ENCODE measurements around the gene MUSK. TPM values are rescaled to one million over a fixed set of nuclear protein-coding genes. Genes with fewer than 3 reads are reported as not detected.
"Not testable (repeated sequence)": the region's sequence is repeated elsewhere in the genome, so short reads cannot be mapped to it uniquely, and the experiment has no call there.

Gene MUSK
- total RNA-seq, 1 donor from 2014 or later, result not detected

DNA sequence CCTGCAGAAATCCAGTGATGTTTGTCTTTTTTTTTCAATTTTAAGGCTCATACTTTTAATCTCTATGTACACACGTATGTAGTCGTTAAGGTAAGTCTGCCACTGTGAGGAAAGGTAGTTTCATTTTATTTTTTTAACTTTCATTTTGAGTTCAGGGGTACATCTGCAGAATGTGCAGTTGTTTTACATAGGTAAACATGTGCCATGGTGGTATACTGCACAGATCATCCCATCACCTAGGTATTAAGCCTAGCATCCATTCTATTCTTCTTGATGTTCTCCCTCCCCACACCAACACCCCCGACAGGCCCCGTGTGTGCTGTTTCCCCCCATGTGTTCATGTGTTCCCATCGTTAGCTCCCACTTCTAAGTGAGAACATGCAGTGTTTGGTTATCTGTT lies 19.7 kb downstream of the MUSK start:
- DNase-seq (ENCODE audit: extremely low spot score in 2 of 2), result no peak
- no peak overlapping the region for H3K4me3 ChIP-seq
- no peak for TF ChIP-seq POLR2AphosphoS5 (IDR thresholded peaks at IDR 0.05; ENCODE audit: insufficient read depth in 1 of 2, low read depth in 1 of 2)
- no peak for TF ChIP-seq POLR2A (IDR thresholded peaks at IDR 0.05)
- TF ChIP-seq, protein P1, sequence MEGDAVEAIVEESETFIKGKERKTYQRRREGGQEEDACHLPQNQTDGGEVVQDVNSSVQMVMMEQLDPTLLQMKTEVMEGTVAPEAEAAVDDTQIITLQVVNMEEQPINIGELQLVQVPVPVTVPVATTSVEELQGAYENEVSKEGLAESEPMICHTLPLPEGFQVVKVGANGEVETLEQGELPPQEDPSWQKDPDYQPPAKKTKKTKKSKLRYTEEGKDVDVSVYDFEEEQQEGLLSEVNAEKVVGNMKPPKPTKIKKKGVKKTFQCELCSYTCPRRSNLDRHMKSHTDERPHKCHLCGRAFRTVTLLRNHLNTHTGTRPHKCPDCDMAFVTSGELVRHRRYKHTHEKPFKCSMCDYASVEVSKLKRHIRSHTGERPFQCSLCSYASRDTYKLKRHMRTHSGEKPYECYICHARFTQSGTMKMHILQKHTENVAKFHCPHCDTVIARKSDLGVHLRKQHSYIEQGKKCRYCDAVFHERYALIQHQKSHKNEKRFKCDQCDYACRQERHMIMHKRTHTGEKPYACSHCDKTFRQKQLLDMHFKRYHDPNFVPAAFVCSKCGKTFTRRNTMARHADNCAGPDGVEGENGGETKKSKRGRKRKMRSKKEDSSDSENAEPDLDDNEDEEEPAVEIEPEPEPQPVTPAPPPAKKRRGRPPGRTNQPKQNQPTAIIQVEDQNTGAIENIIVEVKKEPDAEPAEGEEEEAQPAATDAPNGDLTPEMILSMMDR (IDR thresholded peaks at IDR 0.05), result no peak
- H3K9me3 ChIP-seq, result no peaks in the 10 kb centered on the region
- H3K36me3 ChIP-seq, result no peaks in the 10 kb centered on the region
- H3K27me3 ChIP-seq, result no peaks in the 10 kb centered on the region
- no peak overlapping the region for H3K27ac ChIP-seq
- no peaks in the 10 kb centered on the region for H3K4me1 ChIP-seq
- intact Hi-C loops (cut with DNase I), result no loop called here

DNA sequence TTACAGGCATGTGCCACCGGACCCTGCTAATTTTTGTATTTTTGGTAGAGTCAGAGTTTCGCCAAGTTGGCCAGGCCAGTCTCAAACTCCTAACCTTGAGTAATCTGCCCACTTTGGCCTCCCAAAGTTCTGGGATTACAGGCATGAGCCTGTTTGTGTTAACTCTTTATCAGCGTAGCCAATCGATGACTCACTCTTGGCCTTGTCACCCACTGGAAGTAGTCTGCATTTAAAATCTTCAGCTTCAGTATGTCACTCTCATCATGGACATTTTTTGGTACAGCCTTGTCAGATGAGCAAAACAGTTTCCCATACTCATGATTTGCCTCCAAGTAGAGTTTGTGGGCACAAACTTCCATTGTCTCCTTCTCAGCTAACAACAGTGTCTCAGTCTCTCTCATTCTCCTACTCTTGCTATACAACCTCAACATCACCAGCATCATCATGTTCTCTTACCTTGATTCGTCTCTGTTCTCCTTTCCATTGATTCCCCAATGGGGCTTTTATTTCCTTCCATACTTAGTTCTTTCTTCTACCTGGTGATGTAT lies 22.5 kb downstream of the MUSK start:
- intact Hi-C loops (cut with DNase I), result no loop called here
- no peaks in the 10 kb centered on the region for H3K36me3 ChIP-seq
- TF ChIP-seq POLR2AphosphoS5 (IDR thresholded peaks at IDR 0.05; ENCODE audit: insufficient read depth in 1 of 2, low read depth in 1 of 2) (no peak), POLR2A (IDR thresholded peaks at IDR 0.05) (no peak)
- TF ChIP-seq, protein P1 (IDR thresholded peaks at IDR 0.05), result no peak
- DNase-seq (ENCODE audit: extremely low spot score in 2 of 2), result no peak
- no peaks in the 10 kb centered on the region for H3K27me3 ChIP-seq
- no peaks in the 10 kb centered on the region for H3K4me1 ChIP-seq
- no peaks in the 10 kb centered on the region for H3K9me3 ChIP-seq
- no peak overlapping the region for H3K27ac ChIP-seq
- no peak overlapping the region for H3K4me3 ChIP-seq

DNA sequence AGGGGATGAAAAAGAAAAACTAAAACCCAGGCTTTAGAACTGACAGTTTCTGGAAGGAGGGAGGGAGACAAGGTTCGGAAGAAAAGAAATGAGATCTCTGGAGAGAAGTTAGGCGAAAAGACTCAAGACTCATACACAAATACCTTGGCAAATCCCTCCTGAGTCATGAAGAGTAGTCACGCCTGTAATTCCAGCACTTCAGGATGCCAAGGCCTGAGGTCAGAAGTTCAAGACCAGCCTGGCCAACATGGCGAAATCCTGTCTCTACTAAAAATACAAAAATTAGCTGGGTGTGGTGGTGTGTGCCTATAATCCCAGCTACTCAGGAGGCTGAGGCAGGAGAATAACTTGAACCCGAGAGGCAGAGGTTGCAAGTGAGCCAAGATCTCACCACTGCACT lies 27.3 kb downstream of the MUSK start:
- not testable (repeated sequence) for H3K4me1 ChIP-seq

DNA sequence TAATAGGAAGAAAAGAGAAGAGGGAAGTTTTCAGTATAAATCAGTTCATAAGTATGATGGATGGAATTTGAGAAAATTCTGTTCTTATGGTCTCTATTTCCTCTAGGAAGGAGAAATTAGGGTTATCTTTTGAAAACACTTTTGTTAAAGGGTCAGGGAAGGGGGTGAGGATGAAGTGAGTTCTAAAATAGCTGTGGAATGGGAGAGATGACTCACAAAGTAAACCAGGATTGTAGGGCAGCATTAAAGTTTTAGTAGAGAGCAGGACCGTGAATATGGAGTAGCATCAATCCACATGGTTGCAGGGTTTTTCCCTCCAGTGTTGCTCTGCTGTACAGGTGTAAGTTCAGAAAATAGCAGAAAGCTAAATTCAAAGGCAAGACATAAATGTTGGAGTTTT lies 32.4 kb downstream of the MUSK start:
- no peaks in the 10 kb centered on the region for H3K4me1 ChIP-seq
- no peak overlapping the region for H3K27ac ChIP-seq
- no peak for TF ChIP-seq POLR2AphosphoS5 (IDR thresholded peaks at IDR 0.05; ENCODE audit: insufficient read depth in 1 of 2, low read depth in 1 of 2)
- TF ChIP-seq, protein P1 (IDR thresholded peaks at IDR 0.05), result no peak
- TF ChIP-seq POLR2A (IDR thresholded peaks at IDR 0.05), result no peak
- H3K27me3 ChIP-seq, result no peaks in the 10 kb centered on the region
- no peak overlapping the region for H3K4me3 ChIP-seq
- intact Hi-C loops (cut with DNase I), result no loop called here
- H3K36me3 ChIP-seq, result no peaks in the 10 kb centered on the region
- DNase-seq (ENCODE audit: extremely low spot score in 2 of 2), result no peak
- H3K9me3 ChIP-seq, result no peaks in the 10 kb centered on the region

More for the DNA sequence above, 27.3 kb downstream of the MUSK start:
- H3K36me3 ChIP-seq; H3K27ac ChIP-seq; intact Hi-C loops (cut with DNase I); DNase-seq (ENCODE audit: extremely low spot score in 2 of 2); H3K4me3 ChIP-seq; H3K9me3 ChIP-seq; H3K27me3 ChIP-seq: not testable (repeated sequence)

DNA sequence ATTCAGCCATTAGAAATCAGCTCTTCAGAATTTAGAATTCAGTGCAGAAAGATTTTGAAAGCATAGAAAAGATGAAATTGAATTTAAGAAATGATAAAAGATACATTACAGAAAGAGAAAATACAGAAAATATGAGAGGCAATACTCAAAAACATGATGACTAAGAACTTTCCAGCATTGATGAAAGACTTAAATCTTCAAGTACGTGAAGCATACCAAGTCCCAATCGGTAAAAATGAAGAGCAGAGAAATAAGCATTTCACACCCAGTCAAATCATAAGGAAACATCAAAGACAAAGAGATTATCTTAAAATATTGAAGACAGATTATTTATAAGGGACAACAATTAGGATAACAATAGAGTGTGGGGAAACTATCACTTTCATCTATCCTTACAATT lies 35.1 kb downstream of the MUSK start:
- Histone ChIP-seq H3K9me3 (no peaks in the 10 kb centered on the region), H3K4me1 (no peaks in the 10 kb centered on the region), H3K36me3 (no peaks in the 10 kb centered on the region), H3K27ac (no peak overlapping the region), H3K27me3 (no peaks in the 10 kb centered on the region), H3K4me3 (no peak overlapping the region)
- TF ChIP-seq, protein P1 (IDR thresholded peaks at IDR 0.05), result no peak
- no peak for TF ChIP-seq POLR2AphosphoS5 (IDR thresholded peaks at IDR 0.05; ENCODE audit: insufficient read depth in 1 of 2, low read depth in 1 of 2)
- TF ChIP-seq POLR2A (IDR thresholded peaks at IDR 0.05), result no peak
- DNase-seq (ENCODE audit: extremely low spot score in 2 of 2), result no peak
- intact Hi-C loops (cut with DNase I), result no loop called here
